GM23338 (cell line): ENCODE data around the gene SGO1. TPM values are rescaled to one million over a fixed set of nuclear protein-coding genes. Genes with fewer than 3 reads are reported as not detected.
"Not testable (repeated sequence)": the region's sequence is repeated elsewhere in the genome, so short reads cannot be mapped to it uniquely, and the experiment has no call there.

Source experiments
- ATAC-seq: fragments of 200-7000 bp; cut with Tn5 transposase; 3 replicates; pipeline ENCODE4 v1.9.1; 2020
- DNase-seq: peaks from one replicate; pipeline ENCODE4 v3.0.0-alpha.2; 2015; ENCODE audit warnings: low spot score
- H2AFZ ChIP-seq: fragments of 200-600 bp; sonication (generic); 2 replicates; pipeline ENCODE4 v1.8.0; 2016; ENCODE audit warnings: antibody characterized with exemption, mild to moderate bottlenecking, moderate library complexity
- H3F3A ChIP-seq: fragments of 200-600 bp; sonication (generic); replicated peaks from 2 replicates; pipeline ENCODE4 v1.8.0; 2017; ENCODE audit warnings: antibody characterized with exemption, mixed run types, low read depth
- H3K27ac ChIP-seq: fragments of 200-600 bp; sonication (generic); 2 replicates; pipeline ENCODE4 v1.6.1; 2016; ENCODE audit warnings: low read depth
- H3K27me3 ChIP-seq: fragments of 200-600 bp; sonication (generic); 2 replicates; pipeline ENCODE4 v1.8.0; 2016; ENCODE audit warnings: mild to moderate bottlenecking, mixed run types, moderate library complexity; ENCODE audit not compliant: insufficient read depth
- H3K36me3 ChIP-seq: fragments of 200-600 bp; sonication (generic); 2 replicates; pipeline ENCODE4 v1.8.0; 2016; ENCODE audit warnings: mild to moderate bottlenecking; ENCODE audit not compliant: insufficient read depth
- H3K4me1 ChIP-seq: fragments of 200-600 bp; sonication (generic); 2 replicates; pipeline ENCODE4 v1.8.0; 2016; ENCODE audit warnings: mild to moderate bottlenecking, moderate library complexity; ENCODE audit not compliant: insufficient read depth
- H3K4me2 ChIP-seq: fragments of 200-600 bp; sonication (generic); 2 replicates; pipeline ENCODE4 v1.7.1; 2017; ENCODE audit warnings: mixed run types
- H3K4me3 ChIP-seq: fragments of 200-600 bp; sonication (generic); 2 replicates; pipeline ENCODE4 v1.6.1; 2016; ENCODE audit warnings: mixed run types
- H3K79me2 ChIP-seq: fragments of 200-600 bp; sonication (generic); replicated peaks from 2 replicates; pipeline ENCODE4 v1.8.0; 2017; ENCODE audit warnings: mild to moderate bottlenecking; ENCODE audit not compliant: insufficient read depth
- H3K9me2 ChIP-seq: fragments of 200-600 bp; sonication (generic); 2 replicates; pipeline ENCODE4 v1.8.0; 2017; ENCODE audit not compliant: insufficient read depth
- H4K20me1 ChIP-seq: fragments of 200-600 bp; sonication (generic); replicated peaks from 2 replicates; pipeline ENCODE4 v1.8.0; 2017; ENCODE audit warnings: mild to moderate bottlenecking; ENCODE audit not compliant: insufficient read depth
- H3K27ac Mint-ChIP-seq: 2 replicates; pipeline ENCODE4 v1.8.0; 2020; ENCODE audit warnings: inconsistent platforms, mild to moderate bottlenecking, moderate library complexity, mixed read lengths
- H3K27me3 Mint-ChIP-seq: 3 replicates; pipeline ENCODE4 v1.8.0; 2022; ENCODE audit warnings: low read depth, mild to moderate bottlenecking, moderate library complexity, mixed read lengths, inconsistent platforms; ENCODE audit not compliant: insufficient read depth, poor library complexity
- H3K36me3 Mint-ChIP-seq: 3 replicates; pipeline ENCODE4 v1.8.0; 2021; ENCODE audit warnings: low read depth, mild to moderate bottlenecking, inconsistent platforms, moderate library complexity, mixed read lengths
- H3K4me1 Mint-ChIP-seq: 3 replicates; pipeline ENCODE4 v1.8.0; 2020; ENCODE audit warnings: mild to moderate bottlenecking, inconsistent platforms, mixed read lengths
- H3K4me3 Mint-ChIP-seq: 3 replicates; pipeline ENCODE4 v1.8.0; 2021; ENCODE audit warnings: moderate library complexity, mild to moderate bottlenecking, inconsistent platforms, mixed read lengths
- H3K9me3 Mint-ChIP-seq: 3 replicates; pipeline ENCODE4 v1.8.0; 2020; ENCODE audit warnings: moderate library complexity, mild to moderate bottlenecking, inconsistent platforms, mixed read lengths
- CREB1 ChIP-seq: fragments of 250-450 bp; sonication (Bioruptor Pico); IDR thresholded peaks from 2 replicates; pipeline ENCODE4 v1.5.0; 2020; ENCODE audit warnings: low read depth, mild to moderate bottlenecking, moderate library complexity
- CTCF ChIP-seq, 2 experiments: fragments of 200-600 bp in 1 of 2; sonication (generic) in 1 of 2; conservative IDR thresholded peaks; 2 replicates each; pipeline versions ENCODE4 v1.5.1 to v1.6.1; 2016 to 2017; ENCODE audit warnings: antibody characterized with exemption in 2 of 2, low read depth in 2 of 2, mild to moderate bottlenecking in 2 of 2, moderate library complexity in 1 of 2
- EZH2phosphoT487 ChIP-seq: fragments of 200-600 bp; sonication (generic); IDR thresholded peaks from one replicate; pipeline ENCODE4 v1.8.1; 2018; ENCODE audit warnings: antibody characterized with exemption; ENCODE audit not compliant: unreplicated experiment
- POLR2AphosphoS5 ChIP-seq: IDR thresholded peaks from 2 replicates; pipeline ENCODE4 v1.6.1; 2016; ENCODE audit warnings: antibody characterized with exemption, low read depth
- REST ChIP-seq: IDR thresholded peaks from one replicate; pipeline ENCODE4 v1.6.1; 2018; ENCODE audit warnings: antibody characterized with exemption; ENCODE audit not compliant: unreplicated experiment
- STAT1 ChIP-seq: IDR thresholded peaks from one replicate; pipeline ENCODE4 v1.6.1; 2016; ENCODE audit warnings: antibody characterized with exemption; ENCODE audit not compliant: unreplicated experiment
- ZNF462 ChIP-seq: fragments of 250-450 bp; sonication (Bioruptor Pico); IDR thresholded peaks from 2 replicates; pipeline ENCODE4 v1.5.0; 2020; ENCODE audit warnings: mild to moderate bottlenecking, moderate library complexity
- polyA plus RNA-seq: library from polyadenylated mRNA; unstranded; fragments of >200 nt; fragmentation: Nextera tagmentation; extraction: Ambion mirVana; gene quantifications from 2 replicates; pipeline ENCODE4 v1.2.1, GENCODE V29; 2016
- total RNA-seq: library from RNA; depleted of rRNA; stranded (reverse); fragments of >200 nt; shearing (Covaris generic); gene quantifications from 2 replicates; pipeline ENCODE4 v1.2.3, GENCODE V29; 2014

The SGO1 gene
- total and polyA plus RNA-seq, 2 experiments from 2014 or later, result 33.0 to 128 TPM

GRCh38 chr3:20215636-20216035 is 29.6 kb upstream of the SGO1 start (continued):
- TF ChIP-seq ZNF462 (CRISPR knock-in tag) (no peak), CREB1 (CRISPR knock-in tag) (no peak), STAT1 (no peak), REST (no peak), CTCF (conservative IDR thresholded peaks at IDR 0.05; ENCODE audit: low read depth in 2 of 2) (no peak), POLR2AphosphoS5 (no peak), EZH2phosphoT487 (no peak)

GRCh38 chr3:20213491-20213890 is 27.5 kb upstream of the SGO1 start:
- H3K4me1 Mint-ChIP-seq, H3K36me3 ChIP-seq, H3K79me2 ChIP-seq, H3K27ac ChIP-seq, H3K36me3 Mint-ChIP-seq, H3K4me1 ChIP-seq, H4K20me1 ChIP-seq, H3F3A ChIP-seq, H3K27ac Mint-ChIP-seq, H3K9me2 ChIP-seq, H3K4me3 Mint-ChIP-seq, H3K4me3 ChIP-seq, DNase-seq, ATAC-seq, H3K27me3 Mint-ChIP-seq, H3K4me2 ChIP-seq, H2AFZ ChIP-seq, H3K9me3 Mint-ChIP-seq, H3K27me3 ChIP-seq: not testable (repeated sequence)

- H3K36me3 ChIP-seq, H3K4me3 Mint-ChIP-seq, H3F3A ChIP-seq, H3K36me3 Mint-ChIP-seq, ATAC-seq, H3K4me1 ChIP-seq, H3K9me3 Mint-ChIP-seq, H3K27ac Mint-ChIP-seq, H3K4me2 ChIP-seq, H3K4me3 ChIP-seq, H3K27ac ChIP-seq, H3K79me2 ChIP-seq, H3K4me1 Mint-ChIP-seq, H4K20me1 ChIP-seq, DNase-seq, H2AFZ ChIP-seq, H3K27me3 Mint-ChIP-seq, H3K27me3 ChIP-seq, H3K9me2 ChIP-seq: not testable (repeated sequence)
Observed at GRCh38 chr3:20207945-20208344, 21.9 kb upstream of the SGO1 start.
